CD4-positive, alpha-beta T cell treated with Interleukin-6 for 4 hours (primary cell): ENCODE data around the gene ANXA9.

Source experiments
- DNase-seq: peaks from one replicate; pipeline ENCODE4 v3.0.0-alpha.2; 2020; ENCODE audit warnings: mixed read lengths

Gene ANXA9

GRCh38 chr1:151005729-151006319, 23.7 kb downstream of the ANXA9 start:
- no peak for DNase-seq

GRCh38 chr1:151006327-151007052, 24.4 kb downstream of the ANXA9 start, which contains the start of gene MINDY1:
TSS of gene MINDY1 (minus strand) at chr1:151006902. CDS start at chr1:151002617, 4,285 bp downstream.
- peak; percentile 34 for DNase-seq

DNA sequence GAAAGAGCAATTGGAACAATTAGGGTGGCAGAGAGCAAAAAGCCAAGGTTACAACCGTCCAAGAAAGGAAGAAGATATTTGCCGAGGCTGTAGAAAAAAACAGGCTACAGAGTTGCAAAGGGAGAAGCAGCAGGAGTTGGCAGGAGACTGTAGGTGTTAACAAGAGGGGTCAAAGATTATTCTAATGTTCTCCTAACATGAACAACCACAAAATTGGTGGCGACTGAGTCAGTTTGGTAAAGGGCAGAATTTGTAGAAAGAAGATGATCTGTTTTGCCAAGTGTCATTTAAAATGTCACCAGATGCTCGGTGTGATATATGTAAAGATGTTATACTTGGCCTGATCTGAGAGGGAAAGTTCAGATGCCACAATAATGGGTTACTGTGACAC, 25.8 kb downstream of the ANXA9 start:
- DNase-seq: no peak

DNA sequence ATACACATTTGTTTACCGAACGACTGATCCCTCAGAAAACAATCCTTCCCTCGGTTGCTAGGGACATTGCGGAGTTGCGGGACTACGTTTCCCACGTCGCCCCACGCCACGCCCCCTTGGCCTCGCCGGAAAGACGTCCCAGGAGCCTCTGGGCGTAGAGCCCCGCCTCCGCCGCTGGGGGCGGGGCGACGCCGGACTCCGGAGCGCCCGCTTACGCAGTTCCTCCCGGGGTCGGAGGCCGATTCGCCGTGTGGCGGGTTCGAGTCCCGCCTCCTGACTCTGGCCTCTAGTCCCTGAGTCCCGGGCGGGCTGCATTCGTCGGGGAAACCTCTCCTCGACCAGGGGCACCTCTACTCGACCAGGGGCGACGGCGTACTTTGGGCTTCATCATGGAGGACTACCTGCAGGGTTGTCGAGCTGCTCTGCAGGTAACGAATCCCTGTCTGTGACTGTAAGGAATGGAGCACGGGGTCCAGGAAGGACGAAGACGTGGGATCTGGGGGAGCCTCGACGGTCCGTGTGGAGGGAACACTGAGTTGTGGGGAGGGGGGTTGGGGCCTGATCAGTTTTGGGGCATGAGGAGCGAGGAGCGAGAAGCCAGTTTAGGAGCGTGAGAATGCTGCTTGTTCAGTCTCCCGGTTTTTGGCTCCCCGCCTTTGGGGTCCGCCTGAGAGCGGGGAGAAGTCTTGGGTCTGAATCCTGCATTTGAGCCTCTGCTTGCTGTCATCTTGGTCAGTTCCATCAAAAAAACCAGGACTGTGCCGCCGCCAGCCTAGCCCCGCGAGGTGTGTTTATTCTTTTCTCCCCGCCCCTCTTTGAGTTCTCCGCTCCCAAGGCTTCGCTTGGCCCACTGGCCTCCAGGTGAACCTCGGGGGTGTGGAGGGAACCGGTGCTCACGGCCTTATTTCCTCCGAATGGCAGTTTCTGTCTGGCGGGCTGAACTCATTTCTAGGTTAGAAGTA, 26.4 kb downstream of the ANXA9 start, which contains the start of gene PRUNE1:
PRUNE1 (plus strand) TSS at position 206 of the 962 bp plus-strand sequence; CDS start at position 390, 184 bp downstream.
- DNase-seq: peak; percentile 97

DNA sequence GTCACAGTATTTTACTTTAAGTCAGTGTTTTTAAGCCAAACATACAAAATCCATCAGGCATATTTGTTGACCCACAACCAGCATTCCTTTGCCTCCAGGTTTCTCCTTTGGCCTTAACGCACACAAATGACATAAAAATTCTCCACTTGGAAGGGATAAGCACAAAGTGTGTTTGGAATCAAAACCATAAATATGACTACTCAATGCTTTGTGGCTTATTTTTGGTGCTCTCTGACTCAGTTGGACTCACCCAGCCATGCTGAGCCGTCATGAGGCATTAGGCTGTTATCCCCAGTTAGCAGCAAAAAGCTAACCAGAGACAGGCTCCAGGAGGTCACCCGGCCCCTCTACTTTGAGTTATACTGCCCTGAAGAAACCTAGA, 27.1 kb downstream of the ANXA9 start:
- no peak for DNase-seq

- no peak for DNase-seq
These were observed 27.7 kb downstream of the ANXA9 start for GRCh38 chr1:151009674-151010345.

DNA sequence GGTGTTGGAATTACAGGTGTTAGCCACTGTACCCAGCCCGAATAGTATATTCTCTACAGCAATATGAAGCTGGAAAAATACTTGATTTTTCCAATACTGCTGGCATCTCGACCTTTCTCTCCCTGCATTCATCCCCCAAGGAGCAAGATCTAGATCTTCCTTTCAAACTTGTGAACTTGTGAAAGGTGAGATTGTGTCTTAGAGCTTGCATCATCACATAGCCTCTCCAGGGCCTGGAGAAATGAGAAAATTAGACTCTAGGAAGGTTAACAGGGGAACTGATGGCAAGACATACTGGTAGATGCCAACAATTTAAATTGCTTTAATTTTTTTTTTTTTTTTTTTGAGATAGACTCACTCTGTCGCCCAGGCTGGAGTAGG, 28.2 kb downstream of the ANXA9 start:
- no peak for DNase-seq

- DNase-seq: no peak
These were observed 29.2 kb downstream of the ANXA9 start for GRCh38 chr1:151011154-151011850.

DNA sequence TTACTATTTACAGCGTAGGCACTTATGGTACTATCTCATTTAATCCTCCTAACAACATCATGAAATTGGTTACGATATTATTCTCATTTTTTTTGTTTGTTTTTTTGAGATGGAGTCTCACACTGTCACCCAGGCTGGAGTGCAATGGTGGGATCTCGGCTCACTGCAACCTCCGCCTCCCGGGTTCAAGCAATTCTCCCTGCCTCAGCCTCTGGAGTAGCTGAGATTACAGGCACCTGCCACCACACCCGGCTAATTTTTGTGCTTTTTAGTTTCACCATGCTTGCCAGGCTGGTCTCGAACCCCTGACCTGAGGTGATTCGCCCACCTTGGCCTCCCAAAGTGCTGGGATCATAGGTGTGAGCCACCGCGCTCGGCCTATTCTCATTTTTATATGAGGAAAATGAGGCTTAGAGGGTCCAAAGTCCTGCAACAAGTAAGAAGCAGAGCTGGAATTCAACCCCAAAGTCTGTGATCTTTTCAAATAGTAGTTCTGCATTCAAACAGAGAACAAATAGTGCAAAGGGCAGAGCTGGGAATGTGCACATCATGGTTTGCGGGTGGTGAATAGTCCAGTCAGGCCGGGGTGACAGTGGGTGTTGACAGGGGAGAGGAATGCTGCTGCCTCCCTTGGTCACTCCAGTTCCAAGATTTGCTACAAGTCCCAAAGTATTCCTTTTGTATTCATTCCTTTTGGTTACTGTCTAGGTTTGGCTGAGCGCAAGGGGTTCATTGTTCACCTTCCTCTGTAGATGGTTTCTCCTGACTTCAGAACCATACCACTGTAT, 30.8 kb downstream of the ANXA9 start:
- DNase-seq: no peak

DNA sequence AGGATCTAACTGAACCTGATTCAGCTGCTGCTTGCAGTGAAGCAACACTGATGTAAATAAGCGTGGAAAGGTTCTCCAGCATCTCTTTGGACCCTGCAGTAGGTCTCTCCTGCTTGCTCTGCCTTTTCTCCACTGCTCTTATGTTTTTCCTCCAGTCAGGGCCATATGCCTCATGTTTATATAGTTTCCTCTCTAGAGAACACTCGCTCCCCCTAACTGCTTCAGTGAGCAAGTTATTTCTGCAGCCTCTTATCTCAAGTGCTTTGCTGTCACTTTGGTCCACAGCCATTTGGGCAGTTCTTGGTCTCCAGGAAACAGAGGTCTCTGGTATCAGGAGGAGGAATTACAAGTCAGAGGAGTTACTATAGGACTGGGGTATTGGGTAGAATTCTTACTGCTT, 31.4 kb downstream of the ANXA9 start:
- no peak for DNase-seq

- DNase-seq: peak; percentile 94
These were observed 42.6 kb downstream of the ANXA9 start for GRCh38 chr1:151024540-151025146.

GRCh38 chr1:151026460-151026859, 44.4 kb downstream of the ANXA9 start:
- DNase-seq: no peak

DNA sequence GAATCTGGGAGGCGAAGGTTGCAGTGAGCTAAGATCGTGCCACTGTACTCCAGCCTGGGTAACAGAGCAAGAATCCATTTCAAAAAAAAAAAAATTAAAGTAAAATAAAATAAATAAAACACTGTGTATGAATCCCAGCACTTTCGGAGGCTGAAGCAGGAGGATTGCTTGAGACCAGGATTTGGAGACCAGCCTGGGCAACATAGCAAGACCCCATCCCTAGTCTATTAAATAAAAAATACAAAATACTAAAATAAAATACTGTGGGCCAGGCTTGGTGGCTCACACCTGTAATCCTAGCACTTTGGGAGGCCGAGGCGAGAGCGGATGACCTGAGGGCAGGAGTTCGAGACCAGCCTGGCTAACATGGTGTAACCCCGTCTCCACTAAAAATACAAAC, 50.1 kb downstream of the ANXA9 start:
- DNase-seq: no peak

DNA sequence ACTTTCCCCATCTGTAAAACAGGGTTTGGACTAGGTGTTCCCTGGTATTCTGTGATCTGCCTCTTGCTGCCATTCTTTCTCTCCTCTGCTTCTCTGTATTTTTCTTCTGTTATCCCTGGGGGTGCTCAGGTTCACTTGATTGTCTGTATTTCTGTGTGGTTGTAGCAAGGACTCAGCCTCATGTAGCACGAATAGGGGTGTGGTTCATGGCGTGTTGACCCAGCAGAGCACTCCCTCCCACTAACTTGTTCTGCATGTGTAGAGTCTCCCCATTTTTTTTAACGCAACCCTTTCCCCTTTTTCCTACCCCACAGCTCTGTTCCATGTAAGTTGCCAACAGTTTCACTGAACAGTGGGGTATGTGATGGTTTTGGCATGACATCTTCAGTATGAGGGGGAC, 53.1 kb downstream of the ANXA9 start:
- DNase-seq: no peak

DNA sequence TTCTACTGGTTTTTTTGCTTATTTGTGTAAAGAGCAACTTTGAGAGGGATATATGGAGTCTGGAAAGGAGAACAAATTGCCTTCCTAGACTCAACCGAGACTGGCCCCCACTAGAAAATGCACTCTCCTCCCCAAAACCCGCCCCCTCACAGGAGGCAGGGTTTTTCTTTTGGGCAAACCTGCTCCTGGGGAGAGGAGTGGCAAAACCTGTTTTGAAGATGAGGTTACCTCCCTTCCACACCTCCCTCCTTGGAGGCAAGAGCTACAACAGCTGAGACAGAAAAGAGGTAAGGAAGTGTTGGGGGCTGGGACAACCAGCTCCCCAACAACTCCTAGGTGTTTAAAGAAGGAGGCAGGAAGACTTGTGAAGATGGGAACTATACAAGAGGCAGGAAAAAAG, 54.3 kb downstream of the ANXA9 start, which contains the start of gene BNIPL:
BNIPL (plus strand) TSS at position 231 of the 400 bp plus-strand sequence; CDS start at position 371, 140 bp downstream.
- no peak for DNase-seq

DNA sequence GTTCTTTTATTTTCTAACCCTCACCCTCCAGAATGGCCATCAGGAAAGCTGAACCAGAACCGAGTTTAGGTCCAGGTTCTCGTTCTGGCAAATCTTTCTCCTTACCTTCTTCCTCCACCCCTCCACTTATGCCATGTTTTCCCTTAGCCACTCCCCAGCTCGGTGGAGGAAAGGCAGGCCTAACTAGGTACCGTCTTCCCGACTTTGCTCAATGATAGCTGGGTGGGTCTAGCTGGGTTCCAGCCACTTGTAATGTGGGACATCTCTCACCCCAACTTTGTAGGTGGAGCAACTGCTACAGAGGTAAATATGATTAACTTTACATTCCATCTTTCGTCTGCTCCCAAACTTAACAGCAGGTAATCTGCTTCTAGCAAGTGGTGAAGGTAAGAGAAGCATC, 54.9 kb downstream of the ANXA9 start:
- no peak for DNase-seq

- no peak for DNase-seq
These were observed 57.4 kb downstream of the ANXA9 start for GRCh38 chr1:151039521-151039920.

- DNase-seq: no peak
These were observed 61.1 kb downstream of the ANXA9 start for GRCh38 chr1:151043163-151043562.
